ENCODE measurements around the gene TRIP13.
"Not testable (repeated sequence)": the region's sequence is repeated elsewhere in the genome, so short reads cannot be mapped to it uniquely, and the experiment has no call there.

The TRIP13 gene

DNA sequence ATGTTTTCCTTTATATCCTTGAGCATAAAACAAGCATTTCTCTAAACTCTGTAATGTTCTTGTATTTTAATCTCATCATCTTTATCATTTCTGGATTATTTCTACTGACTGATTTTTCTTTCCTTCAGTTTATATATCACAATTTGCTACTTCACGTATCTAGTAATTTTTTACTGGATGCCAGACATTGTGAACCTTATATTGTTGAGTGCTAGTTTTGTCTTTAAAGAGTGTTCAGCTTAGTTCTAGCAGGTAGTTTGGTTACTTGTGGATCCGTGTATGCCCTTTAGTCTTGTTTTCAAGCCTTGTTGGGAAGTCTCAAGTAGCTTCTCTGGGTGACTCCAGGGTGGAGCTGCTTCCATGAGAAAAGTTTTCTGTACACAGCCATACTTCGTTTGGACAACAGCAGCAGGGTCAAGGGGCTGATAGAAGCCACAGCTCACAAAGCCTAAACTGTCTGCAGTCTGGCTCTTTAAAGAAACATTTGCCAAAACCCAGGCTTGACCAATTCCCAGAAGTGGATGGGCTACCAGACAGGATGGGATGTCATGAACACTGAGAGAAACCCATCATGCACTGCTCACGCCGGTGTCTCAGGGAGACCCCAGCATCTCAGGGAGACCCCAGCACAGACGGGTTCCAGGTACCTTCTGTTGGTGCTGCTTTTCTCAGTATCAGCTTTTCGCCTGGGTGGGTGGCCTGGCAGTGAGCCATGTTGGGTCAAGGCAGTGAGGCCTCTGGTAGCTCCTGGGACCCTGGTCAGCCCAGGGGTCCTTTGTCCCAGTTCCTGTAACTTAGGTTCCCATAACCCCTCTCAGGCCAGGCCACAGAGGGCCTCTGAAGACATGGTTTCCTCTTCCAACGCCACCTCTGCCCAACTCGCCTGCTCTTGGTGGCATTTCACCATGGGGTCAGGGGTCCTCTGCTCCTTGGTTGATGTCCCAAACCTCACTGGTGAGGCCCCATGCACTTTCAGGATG is 29.1 kb downstream of the TRIP13 start:
- no peak for DNase-seq

DNA sequence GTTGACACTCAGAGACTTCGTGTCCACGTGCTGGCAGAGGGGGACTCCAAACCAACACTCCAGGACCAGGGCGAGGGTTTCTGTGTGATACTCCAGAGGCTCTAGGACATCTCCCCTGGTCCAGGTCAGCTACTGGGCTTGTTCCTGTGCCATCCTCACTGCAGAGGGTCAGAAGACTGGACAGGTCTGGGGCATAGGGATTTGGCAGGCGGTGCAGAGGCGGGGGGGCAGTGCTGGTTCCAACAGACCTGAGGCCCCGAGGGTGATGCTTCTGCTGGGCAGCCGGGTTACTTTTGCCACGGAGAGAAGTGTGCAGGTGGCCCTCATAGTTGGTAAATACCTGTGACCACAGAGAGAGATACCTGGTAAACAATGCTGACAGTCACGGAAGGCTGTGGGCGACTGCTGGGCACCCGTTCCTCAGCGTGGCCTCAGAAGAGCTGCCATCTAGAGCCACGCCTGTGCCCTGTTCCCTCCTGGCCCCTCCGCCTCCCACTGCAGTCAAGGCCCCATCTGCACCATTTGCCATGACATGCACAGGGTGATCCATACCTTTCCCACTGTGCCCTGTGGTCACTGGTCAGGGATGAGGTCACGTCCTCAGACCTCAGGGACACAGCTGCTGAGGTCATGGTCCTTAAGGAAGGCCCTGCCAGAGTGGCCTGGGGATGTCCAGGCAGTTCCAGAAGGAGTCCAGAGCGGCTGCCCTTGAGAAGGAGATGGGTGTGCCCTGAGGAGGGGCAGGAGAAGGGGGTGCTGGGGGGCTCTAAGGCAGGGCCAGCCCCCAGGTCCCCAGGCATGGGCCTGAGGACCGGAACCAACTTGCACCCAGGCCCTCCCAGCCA is 30.0 kb downstream of the TRIP13 start:
- DNase-seq: no peak

DNA sequence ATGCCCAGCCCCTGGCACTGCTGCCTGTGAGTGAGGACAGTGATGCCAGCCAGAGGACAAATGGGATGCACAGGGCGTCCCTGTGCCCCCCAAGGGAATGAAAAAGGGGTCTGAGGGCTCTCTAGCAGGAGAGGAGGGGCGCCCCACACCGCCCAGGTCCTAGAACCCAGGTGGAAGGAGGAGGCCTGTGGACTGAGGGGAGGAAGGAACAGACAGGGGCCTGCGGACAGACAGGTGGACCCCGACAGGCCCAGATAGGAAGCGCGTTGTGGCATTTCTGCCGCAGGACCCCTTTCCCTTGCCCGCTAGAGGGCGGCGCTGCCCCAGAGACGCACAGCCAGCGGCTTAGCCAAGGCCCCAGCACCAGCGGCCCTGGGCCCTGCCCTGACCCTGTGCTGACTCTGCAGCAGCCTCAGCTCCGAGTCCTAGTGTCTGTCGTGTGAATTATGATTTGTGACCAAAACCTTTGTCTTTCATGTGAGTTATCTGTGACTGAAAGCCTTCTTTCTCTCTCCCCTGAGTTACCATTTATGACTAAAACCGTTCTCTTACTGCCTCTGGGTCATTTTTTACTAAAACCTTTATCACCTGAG is 30.7 kb downstream of the TRIP13 start:
- peak; percentile 52 to 59 for DNase-seq

DNA sequence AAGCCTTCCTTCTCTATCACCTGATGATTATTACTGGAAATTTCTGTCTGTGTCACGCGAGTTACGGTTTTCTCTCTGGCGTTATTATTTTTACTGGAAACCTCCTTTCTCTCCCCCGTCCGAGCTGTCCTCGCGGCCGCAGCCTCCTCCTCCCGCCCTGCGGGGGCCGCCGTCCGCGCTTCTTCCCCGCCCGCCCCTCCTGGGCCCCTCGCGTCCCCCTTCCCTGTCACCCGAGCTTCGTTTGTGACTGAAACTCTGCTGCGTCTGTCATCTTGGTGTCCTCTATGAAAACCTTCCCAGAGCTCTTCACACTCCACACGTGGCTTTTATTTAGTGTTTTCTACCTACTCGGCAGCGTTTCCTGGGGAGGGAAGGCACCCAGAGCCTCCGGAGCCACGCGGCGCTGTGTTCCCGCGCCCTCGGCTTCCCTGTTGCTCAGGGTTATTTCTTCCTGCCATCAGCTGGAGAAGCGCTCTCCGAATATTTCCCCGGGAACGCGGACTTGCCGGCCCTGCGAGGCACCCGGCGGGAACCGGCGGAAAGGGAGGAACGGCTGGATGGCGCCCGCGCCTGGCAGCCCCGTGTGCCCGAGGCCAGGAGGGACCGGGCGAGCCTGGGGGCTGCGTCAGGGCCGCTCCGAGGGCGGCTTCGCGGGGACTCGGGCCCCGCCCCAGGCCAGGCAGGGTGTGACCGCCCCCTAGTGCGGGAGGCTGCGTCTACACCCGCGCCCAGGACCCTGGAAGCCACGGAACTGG is 33.9 kb downstream of the TRIP13 start:
- DNase-seq: no peak

DNA sequence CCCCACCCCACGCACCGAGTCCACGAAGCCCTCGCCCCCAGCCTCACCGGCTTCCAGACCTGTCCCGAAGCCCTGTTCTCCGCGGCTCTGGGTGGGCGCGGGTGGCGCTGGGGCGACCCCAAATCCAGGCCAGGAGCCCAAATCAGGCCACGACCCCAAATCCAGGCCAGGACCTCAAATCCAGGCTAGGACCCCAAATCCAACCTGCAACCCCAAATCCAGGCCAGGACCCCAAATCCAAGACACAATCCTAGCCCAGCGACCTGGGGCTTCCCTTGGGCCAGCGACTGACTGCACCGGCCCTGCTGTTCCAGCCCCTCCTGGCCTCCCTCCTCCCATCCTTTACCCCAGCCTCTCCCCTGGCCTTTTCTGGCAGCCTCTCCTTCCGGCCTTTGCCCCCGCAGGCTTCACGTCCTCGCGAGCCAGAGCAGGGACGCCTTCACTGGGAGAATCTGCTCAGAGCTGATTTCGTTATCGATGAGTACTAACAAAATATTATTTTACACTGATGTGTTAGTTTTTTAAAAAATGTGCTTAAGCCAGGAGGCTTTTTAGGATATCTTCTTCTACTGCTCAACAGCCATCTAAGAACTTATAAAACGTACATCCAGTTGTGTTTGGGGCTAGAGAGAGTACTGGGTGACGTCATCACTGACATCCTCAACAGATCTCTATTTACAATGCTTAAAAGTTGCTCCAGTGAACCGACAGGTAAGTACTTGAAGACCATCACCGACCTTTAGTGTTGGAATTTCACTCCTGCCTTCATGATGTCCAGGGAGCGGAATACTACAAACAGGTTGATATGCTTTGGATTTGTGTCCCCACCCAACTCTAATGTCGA is 34.7 kb downstream of the TRIP13 start:
- DNase-seq: no peak

DNA sequence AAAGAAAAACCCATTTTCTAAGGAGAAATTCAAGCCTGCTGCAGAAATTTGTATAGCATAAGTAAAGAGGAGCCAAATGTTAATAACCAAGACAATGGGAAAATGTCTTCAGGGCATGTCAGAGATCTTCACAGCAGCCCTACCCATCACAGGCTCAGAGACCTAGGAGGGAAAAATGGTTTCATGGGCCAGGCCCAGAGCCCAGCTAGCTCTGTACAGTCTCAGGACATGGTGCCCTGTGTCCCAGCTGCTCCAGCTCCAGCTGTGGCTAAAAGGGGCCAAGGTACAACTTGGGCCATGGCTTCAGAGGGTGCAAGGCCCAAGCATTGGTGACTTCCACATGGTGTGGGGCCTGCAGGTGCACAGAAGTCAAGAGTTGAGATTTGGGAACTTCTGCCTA is 36.5 kb downstream of the TRIP13 start:
- DNase-seq: not testable (repeated sequence)

DNA sequence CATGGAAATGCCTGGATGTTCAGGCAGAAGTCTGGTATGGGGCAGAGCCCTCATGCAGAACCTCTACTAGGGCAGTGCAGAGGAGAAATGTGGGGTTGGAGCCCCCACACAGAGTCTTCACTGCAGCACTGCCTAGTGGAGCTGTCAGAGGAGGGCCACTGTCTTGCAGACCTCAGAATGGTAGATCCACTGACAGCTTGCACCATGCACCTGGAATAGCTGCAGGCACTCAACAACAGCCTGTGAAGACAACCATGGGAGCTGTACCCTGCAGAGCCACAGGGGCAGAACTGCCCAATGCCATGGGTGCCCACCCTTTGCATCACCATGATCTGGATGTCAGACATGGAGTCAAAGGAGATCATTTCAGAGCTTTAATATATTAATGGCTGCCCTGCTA is 36.9 kb downstream of the TRIP13 start:
- DNase-seq: no peak

DNA sequence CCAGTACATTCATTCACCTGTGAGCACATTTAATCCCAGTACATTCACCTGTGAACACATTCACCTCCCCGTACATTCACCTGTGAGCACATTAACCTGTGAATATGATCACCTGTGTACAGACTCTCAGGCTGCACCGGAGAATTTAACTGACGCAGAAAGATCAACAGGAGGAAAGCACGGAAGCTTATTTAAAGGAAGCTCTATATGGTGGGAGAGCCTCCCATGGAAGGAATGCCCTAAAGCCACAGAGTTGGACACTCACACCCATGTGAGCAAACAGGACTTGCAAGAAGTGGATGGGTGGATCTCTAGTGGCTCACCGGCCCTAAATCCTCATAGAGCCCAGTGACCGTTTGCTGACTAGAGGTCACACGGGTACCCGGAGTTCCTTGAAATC is 38.2 kb downstream of the TRIP13 start:
- no peak for DNase-seq

DNA sequence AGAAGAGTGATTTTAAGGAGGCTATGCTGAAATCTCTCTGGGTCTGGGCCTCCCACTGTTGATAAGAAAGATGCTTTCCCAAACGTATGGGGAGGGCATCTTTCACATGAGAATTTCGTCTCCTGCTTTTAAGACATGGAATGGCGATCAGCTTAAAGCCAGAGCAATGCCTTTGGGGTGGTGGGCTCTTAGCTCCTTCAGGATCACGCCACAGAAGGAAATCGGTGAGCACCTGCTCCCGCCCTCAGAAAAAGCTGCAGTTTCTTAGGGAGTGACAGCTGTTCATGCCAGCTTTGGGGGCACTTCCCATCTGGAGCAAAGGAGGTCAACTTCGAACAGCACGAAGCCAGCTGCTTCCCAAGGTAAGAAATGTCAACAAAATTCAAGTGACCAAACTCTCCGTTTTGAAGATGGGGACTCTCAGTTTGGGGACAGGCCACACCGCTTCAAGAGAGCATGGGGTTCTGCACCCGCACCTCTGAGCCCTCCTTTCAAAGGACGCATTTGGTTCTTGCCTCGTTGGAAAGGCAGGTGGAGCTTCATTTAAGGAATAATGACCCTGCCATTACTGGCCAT is 39.0 kb downstream of the TRIP13 start:
- DNase-seq: no peak

DNA sequence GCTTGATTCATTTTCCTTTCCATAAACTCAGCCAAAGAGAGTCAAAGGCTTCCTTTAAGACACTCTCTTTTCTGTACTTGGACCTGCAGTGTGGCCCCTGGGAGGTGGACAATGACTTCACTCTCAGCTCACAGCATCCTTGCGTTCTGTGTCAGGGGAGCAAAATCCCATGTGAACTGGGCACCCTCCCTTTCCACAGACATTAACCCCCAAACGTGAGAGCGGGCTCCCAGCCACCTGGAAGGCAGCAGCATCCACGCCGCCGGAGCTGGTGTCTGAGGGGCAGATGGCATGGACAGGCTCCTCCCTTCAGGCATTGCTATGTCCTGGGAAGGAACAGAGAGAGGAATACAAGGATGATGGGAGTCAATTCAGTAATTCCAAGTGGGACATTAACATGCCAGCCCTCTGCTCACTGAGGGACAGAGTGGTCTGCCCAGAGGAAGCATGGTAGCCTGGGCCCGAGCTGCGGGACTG is 39.5 kb downstream of the TRIP13 start:
- DNase-seq: no peak

DNA sequence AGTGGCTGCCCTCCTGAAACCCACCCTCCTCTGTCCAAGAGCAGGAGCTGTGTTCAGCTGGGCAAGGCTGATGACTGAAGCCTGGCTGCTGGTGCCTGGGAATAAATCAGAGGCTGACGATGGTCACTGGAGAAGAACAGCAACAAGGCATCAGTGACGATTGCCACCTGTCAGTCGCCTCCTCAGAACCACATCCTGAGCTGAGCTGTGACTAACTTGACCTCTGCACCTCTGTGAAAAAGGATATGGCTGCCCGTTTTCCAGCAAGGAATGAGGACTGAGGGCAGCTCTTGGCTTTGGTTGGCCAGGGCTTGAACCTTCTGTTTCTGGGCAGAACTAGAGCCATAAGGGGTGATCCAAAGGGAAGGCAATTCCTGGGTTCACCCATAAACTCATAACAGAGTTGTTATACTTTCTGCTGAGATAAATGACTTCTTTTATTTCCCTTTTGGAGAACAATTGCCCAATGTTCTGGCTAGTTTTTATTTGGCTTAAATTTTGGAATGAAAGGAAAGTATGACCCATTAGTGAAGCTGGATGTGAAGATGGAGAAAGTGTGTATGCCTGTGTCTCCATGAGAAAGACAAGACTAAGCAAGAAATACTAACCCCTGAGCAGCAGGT is 40.1 kb downstream of the TRIP13 start:
- DNase-seq: no peak

DNA sequence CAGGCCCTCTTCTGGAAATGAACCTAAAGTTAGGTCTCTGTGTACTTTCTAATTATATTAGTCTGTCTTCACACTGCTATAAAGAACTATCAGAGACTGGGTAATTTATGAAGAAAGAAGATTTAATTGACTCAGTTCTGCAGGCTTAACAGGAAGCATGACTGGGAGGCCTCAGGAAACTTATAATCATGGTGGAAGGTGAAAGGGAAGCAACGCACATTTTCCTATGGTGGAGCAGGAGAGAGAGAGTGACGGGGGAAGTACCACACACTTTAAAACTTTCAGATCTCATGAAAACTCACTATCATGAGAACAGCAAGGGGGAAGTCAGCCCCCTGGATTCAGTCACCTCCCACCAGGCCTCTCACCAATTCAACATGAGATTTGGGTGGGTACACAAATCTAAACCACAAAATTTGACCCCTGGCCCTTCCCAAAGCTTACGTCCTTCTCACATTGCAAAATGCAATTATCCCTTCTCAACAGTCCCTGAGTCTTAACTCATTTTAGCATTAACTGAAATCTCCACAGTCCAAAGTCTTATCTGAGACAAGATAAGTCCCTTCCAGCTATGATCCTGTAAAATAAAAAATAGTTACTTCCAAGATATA is 40.7 kb downstream of the TRIP13 start:
- DNase-seq: no peak

DNA sequence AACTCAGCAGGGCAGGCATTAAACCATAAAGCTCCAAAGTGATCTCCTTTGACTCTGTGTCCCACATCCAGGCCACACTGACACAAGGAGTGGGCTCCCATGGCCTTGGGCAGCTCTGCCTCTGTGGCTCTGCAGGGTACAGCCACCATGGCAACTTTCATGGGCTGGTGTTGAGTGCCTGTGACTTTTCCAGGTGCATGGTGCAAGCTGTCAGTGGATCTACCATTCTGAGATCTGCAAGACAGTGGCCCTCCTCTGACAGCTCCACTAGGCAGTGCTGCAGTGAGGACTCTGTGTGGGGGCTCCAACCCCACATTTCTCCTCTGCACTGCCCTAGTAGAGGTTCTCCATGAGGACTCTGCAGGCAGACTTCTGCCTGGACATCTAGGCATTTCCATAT is 41.3 kb downstream of the TRIP13 start:
- DNase-seq: not testable (repeated sequence)

DNA sequence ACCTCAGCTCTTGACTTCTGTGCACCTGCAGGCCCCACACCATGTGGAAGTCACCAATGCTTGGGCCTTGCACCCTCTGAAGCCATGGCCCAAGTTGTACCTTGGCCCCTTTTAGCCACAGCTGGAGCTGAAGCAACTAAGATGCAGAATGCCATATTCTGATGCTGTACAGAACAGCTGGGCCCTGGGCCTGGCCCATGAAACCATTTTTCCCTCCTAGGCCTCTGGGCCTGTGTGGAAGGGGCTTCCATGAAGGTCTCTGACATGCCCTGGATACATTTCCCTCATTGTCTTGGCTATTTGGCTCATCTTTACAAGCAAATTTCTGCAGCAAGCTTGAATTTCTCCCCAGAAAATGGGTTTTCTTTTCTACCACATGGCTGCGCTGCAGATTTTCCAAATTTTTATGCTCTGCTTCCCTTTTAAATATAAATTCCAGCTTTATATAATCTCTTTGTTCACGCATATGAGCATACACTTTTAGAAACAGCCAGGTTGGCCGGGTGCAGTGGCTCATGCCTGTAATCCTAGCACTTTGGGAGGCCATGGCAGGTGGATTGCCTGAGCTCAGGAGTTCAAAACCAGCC is 41.8 kb downstream of the TRIP13 start:
- DNase-seq: not testable (repeated sequence)

DNA sequence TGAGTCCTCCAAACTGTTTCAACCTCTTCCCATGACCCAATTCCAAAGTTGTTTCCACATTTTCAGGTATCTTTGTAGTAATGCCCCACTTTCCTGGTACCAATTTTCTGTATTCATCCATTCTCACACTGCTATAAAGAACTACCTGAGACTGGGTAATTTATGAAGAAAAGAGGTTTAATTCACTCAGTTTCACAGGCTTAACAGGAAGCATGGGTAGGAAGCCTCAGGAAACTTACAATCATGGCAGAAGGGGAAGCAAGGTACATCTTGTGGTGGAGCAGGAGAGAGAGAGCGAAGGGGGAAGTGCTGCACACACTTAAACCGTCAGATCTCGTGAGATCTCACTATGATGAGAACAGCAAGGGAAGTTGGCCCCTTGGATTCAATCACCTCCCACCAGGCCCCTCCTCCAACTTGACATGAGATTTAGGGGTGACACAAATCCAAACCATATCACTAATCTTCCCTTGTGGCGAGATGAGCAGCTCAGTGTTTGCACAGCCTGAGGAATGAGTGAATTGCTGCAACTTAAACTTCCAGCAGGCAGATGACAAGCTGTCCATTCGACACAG is 42.9 kb downstream of the TRIP13 start:
- DNase-seq: no peak

DNA sequence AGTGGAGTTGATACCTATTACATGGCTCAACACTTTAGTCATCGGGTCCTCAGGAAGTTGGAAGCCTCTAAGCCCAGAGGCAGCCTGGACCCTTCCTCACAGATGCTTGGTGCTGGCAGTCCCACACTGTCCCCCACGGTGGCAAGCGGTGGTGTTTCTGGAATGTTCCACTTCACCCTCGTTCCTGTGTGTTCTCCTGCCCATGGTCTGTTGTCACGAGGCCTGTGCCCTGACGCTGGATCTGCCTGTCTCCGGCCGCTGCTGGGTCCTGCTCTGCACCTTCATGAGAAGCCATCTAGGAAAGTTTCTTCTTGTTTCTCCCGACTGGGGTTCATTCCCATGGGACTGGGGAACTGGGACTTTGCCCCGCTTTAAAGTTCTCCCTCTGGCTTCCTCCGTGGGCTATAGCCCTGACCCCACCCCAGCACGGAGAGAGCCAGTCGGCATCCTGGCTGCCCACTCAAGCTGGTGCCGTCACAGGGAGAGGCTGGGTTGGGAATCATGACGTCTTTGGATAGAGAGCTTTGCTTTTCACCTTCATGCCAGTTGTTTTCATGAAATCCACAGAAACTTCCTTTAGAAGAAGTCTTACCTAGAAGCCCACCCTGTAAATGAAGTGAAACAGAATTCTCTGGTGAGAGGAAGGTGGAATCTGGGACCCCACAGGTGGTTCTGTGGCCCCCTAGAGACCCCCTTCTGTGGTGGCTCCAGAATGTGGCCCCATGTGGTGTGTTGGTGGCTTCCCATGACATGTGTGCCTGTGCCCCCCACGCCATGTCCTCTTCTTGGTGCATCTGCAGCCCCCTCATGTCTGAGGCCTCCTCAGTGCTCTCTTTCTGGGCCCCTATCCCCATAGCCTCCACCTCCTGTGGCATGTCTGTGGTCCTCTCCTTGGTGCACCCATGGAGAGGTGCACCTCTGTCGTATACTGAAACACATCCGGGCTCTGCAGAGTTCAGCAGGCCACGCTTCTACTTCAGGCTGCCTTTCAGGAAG is 43.8 kb downstream of the TRIP13 start:
- DNase-seq: no peak

DNA sequence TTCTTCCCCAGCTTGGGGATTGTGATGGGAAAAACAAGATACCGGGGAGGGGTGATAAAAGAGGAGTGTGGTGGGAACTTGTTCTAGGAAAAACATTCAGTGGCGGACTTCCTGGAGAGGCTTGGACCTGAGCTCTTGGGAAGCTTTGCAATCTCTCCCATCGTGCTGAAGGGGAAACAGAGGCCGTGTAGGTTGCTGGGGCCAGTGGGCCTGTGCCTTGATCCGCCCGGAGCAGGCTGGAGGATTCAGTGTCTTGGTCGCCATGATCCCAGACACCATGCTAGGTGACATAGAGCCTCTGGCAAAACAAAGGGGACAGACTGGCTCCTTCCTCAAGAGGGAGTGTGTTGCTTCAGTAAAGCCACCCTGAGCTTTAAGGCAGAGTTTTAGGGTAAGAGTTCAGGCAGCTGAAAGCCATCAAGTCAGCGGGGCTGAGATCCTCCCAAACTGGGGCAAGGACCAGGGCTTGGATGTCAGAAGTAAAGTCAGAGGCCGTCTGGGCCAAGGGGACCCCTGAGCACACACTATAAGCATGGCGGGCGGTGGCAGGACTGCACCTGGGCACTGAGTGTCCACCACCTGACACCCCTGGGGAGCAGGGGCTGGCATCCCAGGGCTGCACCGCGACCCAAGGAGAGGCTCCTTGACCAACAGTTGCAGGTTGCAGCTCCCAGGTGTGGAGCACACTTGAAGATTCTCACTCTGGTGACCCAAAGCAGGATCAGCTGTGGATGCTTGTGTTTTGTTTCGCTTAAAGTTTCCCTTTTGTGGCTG is 44.7 kb downstream of the TRIP13 start:
- DNase-seq: no peak
